IMR-90 (cell line): ENCODE measurements around the gene CMKLR1.

Experiments used
- POLR2A ChIP-seq: IDR thresholded peaks from 2 replicates; pipeline ENCODE4 v1.6.1; 2012; ENCODE audit warnings: mild to moderate bottlenecking, low read depth, low read length
- RAD21 ChIP-seq: IDR thresholded peaks from 2 replicates; pipeline ENCODE4 v1.6.1; 2012; ENCODE audit warnings: low read length, improper control_type of control experiment
- RCOR1 ChIP-seq: IDR thresholded peaks from 2 replicates; pipeline ENCODE4 v1.6.1; 2012; ENCODE audit warnings: mild to moderate bottlenecking, low read length, improper control_type of control experiment; ENCODE audit not compliant: insufficient replicate concordance
- SMC3 ChIP-seq: fragments of 150-350 bp; IDR thresholded peaks from 2 replicates; pipeline ENCODE4 v1.6.1; 2016; ENCODE audit warnings: low read depth, mild to moderate bottlenecking, antibody characterized with exemption, low read length, moderate library complexity
- TF ChIP-seq, protein P1 (sequence below): conservative IDR thresholded peaks from 2 replicates; pipeline ENCODE4 v1.5.1; 2012; ENCODE audit warnings: mild to moderate bottlenecking, low read depth, low read length, improper control_type of control experiment

DNA sequence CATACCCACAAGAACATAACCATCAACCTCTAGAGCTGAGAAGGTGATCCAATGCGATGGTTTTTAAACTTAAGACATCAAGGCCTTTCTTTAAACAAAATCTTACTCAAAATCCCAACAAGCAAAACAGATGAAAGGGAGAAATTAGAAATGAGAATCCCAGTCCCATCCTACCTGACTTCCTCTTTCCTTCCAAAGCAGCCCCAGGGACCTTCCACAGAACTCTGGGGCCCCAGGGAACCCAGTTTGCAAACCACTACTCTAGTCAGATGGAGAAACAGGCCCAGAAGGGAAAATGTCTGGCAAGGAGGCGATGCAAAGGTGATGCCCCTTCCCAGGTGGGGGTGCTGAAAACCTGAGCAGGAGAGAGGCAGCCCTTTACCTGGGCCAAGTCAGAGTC lies 29.0 kb upstream of the CMKLR1 start:
- TF ChIP-seq SMC3 (no peak), POLR2A (no peak), RAD21 (no peak), RCOR1 (no peak)
- TF ChIP-seq, protein P1, sequence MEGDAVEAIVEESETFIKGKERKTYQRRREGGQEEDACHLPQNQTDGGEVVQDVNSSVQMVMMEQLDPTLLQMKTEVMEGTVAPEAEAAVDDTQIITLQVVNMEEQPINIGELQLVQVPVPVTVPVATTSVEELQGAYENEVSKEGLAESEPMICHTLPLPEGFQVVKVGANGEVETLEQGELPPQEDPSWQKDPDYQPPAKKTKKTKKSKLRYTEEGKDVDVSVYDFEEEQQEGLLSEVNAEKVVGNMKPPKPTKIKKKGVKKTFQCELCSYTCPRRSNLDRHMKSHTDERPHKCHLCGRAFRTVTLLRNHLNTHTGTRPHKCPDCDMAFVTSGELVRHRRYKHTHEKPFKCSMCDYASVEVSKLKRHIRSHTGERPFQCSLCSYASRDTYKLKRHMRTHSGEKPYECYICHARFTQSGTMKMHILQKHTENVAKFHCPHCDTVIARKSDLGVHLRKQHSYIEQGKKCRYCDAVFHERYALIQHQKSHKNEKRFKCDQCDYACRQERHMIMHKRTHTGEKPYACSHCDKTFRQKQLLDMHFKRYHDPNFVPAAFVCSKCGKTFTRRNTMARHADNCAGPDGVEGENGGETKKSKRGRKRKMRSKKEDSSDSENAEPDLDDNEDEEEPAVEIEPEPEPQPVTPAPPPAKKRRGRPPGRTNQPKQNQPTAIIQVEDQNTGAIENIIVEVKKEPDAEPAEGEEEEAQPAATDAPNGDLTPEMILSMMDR = no peak
